Activated CD8-positive, alpha-beta T cell treated with anti-CD3 and anti-CD28 coated beads, Interleukin-2, amount 10 ng/mL, durations not matched to agents 7 days and 5 days (primary cell): Measurements from ENCODE around the gene SLC28A3. TPM values are rescaled to one million over a fixed set of nuclear protein-coding genes. Genes with fewer than 3 reads are reported as not detected.

Experiments used
- ATAC-seq: fragments of 150-1000 bp; cut with Tn5 transposase; one replicate; pipeline ENCODE4 v1.10.0; 2021; ENCODE audit warnings: moderate library complexity
- CTCF ChIA-PET: fragments of 350-600 bp; sonication (Branson Sonifier 250); formaldehyde crosslinking; loops from one replicate; lab custom pipeline; 2021; ENCODE audit warnings: antibody characterized with exemption; lab: Charles Lee
- POLR2A ChIA-PET: fragments of 350-600 bp; sonication (Branson Sonifier 250); formaldehyde crosslinking; loops from one replicate; lab custom pipeline; 2021; ENCODE audit warnings: antibody characterized with exemption; lab: Charles Lee
- DNase-seq: peaks from one replicate; pipeline ENCODE4 v3.0.0-alpha.2; 2020
- H3K27ac Mint-ChIP-seq: one replicate; pipeline ENCODE4 v1.8.0; 2021; ENCODE audit warnings: mild to moderate bottlenecking, mixed read lengths
- H3K27me3 Mint-ChIP-seq: one replicate; pipeline ENCODE4 v1.8.0; 2021; ENCODE audit warnings: low read depth, mixed read lengths
- H3K36me3 Mint-ChIP-seq: one replicate; pipeline ENCODE4 v1.8.0; 2021; ENCODE audit warnings: low read depth, mixed read lengths
- H3K4me1 Mint-ChIP-seq: one replicate; pipeline ENCODE4 v1.8.0; 2021; ENCODE audit warnings: low read depth, mixed read lengths
- H3K4me3 Mint-ChIP-seq: one replicate; pipeline ENCODE4 v1.8.0; 2021; ENCODE audit warnings: mild to moderate bottlenecking, mixed read lengths
- H3K9me3 Mint-ChIP-seq: one replicate; pipeline ENCODE4 v1.8.0; 2022; ENCODE audit warnings: mixed read lengths; ENCODE audit not compliant: insufficient read depth
- total RNA-seq, 2 experiments: library from RNA; stranded (reverse); gene quantifications; one replicate each; pipeline ENCODE4 v1.2.3, GENCODE V29; 2021

The SLC28A3 gene
- total RNA-seq, 2 experiments from 2014 or later: not detected

GRCh38 chr9:84238652-84239051 lies 101.9 kb downstream of the SLC28A3 start:
- CTCF ChIA-PET: interaction anchor here (0.7 kb wide), 1 partner anchor 23 kb away, joined by 3 read pairs; no protein-coding TSS in a partner anchor
- Mint-ChIP-seq H3K4me3 (no peak overlapping the region), H3K27me3 (peaks cover 4% of the 10 kb centered on the region), H3K4me1 (no peaks in the 10 kb centered on the region), H3K36me3 (peaks cover 3% of the 10 kb centered on the region), H3K27ac (no peak overlapping the region), H3K9me3 (no peaks in the 10 kb centered on the region)
- POLR2A ChIA-PET: no interaction called here
- DNase-seq (no peak), ATAC-seq (no peak)

DNA sequence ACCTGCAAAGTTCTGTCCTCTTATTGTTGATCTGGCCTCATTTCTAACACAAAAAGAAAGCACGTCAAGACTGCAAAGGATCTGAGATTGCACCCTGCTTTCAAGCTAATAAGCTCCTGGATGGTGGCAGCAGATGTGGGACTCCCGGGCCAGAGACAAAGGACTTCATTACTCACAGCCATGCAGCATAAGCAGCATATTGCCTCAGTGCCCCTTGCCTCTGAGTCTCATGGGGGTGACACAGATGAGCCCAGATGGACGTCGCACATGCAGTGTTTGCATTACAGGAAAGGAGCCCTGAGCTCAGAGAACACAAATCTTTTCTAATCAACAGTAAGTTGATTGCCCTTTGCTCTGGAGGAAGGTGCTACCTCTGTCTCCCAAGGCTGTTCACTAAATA lies 105.0 kb downstream of the SLC28A3 start:
- no peak overlapping the region for H3K27ac Mint-ChIP-seq
- POLR2A ChIA-PET: no interaction called here
- DNase-seq: no peak

DNA sequence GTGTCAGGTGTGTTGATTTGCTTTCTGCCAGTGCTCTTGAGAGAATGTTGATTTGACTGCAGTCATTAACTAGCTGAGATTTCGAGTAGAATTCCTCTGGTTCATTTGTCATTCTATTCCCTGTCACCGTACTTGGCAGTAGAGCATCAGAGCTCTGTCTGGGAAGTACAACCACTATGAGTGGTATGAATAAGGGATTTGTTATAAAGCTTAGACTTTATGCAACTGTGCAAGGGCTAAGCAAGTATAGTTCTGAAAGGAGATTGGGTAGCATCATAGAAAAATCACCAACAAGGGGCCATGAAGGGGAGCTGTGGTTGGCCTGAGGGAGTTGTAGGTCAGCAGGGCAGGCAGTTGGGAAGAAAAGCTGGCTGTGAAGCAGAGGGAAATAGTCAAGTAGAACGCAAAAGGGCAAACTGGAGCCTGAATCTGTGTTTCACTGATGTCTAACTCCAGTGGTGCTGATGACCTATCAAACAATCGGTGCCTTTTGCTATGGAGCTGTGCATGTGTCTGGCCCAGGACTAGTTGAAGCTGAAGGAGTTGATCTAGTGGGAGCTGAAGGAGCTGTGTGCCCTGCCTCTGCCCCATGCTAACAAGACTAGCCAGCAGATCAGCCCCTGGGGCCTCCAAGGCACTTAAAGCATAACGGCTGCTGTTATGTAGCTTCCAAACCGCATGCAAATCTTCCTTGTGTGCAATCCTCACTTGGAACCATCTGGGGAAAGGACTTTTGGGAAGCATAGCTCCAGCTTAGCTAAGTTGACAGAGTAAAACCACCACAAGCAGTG lies 110.0 kb downstream of the SLC28A3 start:
- CTCF ChIA-PET: interaction anchor here (0.6 to 1.8 kb wide), 6 partner anchors 17 to 63 kb away, joined by 3 to 7 read pairs (median 4); no protein-coding TSS in a partner anchor
- H3K27me3 Mint-ChIP-seq: peaks cover 14% of the 10 kb centered on the region
- ATAC-seq: no peak
- no peaks in the 10 kb centered on the region for H3K36me3 Mint-ChIP-seq
- H3K4me1 Mint-ChIP-seq: no peaks in the 10 kb centered on the region
- no peaks in the 10 kb centered on the region for H3K9me3 Mint-ChIP-seq
- no peak overlapping the region for H3K27ac Mint-ChIP-seq
- POLR2A ChIA-PET: interaction anchor here (0.6 kb wide), 1 partner anchor 82 kb away, joined by 3 read pairs; no protein-coding TSS in a partner anchor
- DNase-seq: no peak
- no peak overlapping the region for H3K4me3 Mint-ChIP-seq

More for the DNA sequence above, 105.0 kb downstream of the SLC28A3 start:
- H3K4me1 Mint-ChIP-seq: no peaks in the 10 kb centered on the region
- CTCF ChIA-PET: no interaction called here
- H3K4me3 Mint-ChIP-seq: no peak overlapping the region
- ATAC-seq: no peak
- H3K36me3 Mint-ChIP-seq: peaks cover 3% of the 10 kb centered on the region
- peaks cover 12% of the 10 kb centered on the region for H3K27me3 Mint-ChIP-seq
- H3K9me3 Mint-ChIP-seq: no peaks in the 10 kb centered on the region

GRCh38 chr9:84229191-84229590 lies 111.4 kb downstream of the SLC28A3 start:
- Mint-ChIP-seq H3K27ac (no peak overlapping the region), H3K4me3 (no peak overlapping the region), H3K4me1 (no peaks in the 10 kb centered on the region), H3K27me3 (peaks cover 14% of the 10 kb centered on the region), H3K36me3 (no peaks in the 10 kb centered on the region), H3K9me3 (no peaks in the 10 kb centered on the region)
- ATAC-seq (no peak), DNase-seq (no peak)
- POLR2A ChIA-PET: no interaction called here
- CTCF ChIA-PET: interaction anchor here (1.8 kb wide), 1 partner anchor 32 kb away, joined by 7 read pairs; no protein-coding TSS in a partner anchor

DNA sequence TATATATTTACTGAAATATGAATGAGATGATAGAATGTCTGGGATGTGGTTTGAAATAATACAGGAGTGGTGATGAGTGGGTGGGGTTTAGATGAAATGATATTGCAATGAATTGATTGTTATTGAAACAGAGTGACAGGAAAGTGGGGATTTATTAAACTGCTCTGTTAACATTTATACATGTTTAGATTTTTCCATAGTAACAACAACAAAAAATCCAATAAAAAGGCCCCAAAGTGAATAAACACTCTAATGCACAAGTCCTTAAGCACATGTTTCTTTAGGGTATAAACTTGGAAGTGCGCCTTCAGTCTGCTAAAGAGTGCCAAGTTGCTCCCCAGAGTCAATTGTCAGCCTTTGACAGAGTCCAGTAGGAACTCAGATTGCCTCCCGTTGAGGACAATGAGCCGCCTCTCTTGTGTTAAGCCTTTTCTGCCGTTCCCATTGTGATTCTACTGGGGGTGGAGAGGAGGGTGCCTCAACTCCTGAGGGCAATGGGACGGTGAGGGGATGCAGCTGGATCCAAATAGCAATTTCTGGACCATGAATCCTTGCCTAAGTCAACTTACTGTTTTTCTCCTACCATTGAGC lies 112.3 kb downstream of the SLC28A3 start:
- ChIA-PET POLR2A (no interaction called here), CTCF (interaction anchor here (1.8 kb wide), 1 partner anchor 33 kb away, joined by 7 read pairs; no protein-coding TSS in a partner anchor)
- ATAC-seq: no peak
- no peak overlapping the region for H3K27ac Mint-ChIP-seq
- no peaks in the 10 kb centered on the region for H3K36me3 Mint-ChIP-seq
- no peaks in the 10 kb centered on the region for H3K4me1 Mint-ChIP-seq
- DNase-seq: no peak
- no peak overlapping the region for H3K4me3 Mint-ChIP-seq
- no peaks in the 10 kb centered on the region for H3K9me3 Mint-ChIP-seq
- peaks cover 14% of the 10 kb centered on the region for H3K27me3 Mint-ChIP-seq

GRCh38 chr9:84226126-84226525 lies 114.4 kb downstream of the SLC28A3 start:
- CTCF ChIA-PET: no interaction called here
- no peak for DNase-seq
- Mint-ChIP-seq H3K27me3 (peaks cover 15% of the 10 kb centered on the region), H3K9me3 (no peaks in the 10 kb centered on the region), H3K36me3 (no peaks in the 10 kb centered on the region), H3K4me1 (no peaks in the 10 kb centered on the region), H3K27ac (no peak overlapping the region), H3K4me3 (no peak overlapping the region)
- no peak for ATAC-seq
- POLR2A ChIA-PET: no interaction called here
